ENCODE measurements around the gene XAF1.

DNA sequence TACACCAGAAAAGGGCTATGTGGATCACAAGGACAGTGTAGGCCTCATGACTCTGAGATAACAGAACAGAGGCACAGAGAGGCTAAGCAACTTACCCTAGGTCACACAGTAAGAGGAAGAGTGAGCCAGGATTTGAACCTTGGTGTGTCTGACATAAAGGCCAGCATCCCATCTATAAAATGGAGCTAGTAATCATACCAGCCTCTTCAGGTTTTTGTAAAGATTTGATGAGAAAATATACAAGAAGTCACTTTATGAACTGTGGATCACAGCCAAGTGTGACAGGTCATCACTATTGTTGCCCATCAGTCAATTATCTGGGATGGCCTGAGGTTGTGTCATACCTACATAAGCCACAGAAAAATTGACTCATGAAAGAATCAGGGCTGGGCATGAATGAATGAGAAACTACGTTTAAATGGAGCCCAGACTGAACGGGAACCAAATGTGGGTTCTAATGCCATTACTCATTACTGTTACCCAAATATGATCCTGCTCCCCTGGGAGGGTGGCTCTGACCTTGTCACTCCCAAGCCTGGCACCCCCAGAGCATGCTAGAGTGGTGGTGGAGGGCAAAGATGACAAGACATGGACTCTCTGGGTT, 41.1 kb downstream of the XAF1 start:
- TF ChIP-seq, protein P1, sequence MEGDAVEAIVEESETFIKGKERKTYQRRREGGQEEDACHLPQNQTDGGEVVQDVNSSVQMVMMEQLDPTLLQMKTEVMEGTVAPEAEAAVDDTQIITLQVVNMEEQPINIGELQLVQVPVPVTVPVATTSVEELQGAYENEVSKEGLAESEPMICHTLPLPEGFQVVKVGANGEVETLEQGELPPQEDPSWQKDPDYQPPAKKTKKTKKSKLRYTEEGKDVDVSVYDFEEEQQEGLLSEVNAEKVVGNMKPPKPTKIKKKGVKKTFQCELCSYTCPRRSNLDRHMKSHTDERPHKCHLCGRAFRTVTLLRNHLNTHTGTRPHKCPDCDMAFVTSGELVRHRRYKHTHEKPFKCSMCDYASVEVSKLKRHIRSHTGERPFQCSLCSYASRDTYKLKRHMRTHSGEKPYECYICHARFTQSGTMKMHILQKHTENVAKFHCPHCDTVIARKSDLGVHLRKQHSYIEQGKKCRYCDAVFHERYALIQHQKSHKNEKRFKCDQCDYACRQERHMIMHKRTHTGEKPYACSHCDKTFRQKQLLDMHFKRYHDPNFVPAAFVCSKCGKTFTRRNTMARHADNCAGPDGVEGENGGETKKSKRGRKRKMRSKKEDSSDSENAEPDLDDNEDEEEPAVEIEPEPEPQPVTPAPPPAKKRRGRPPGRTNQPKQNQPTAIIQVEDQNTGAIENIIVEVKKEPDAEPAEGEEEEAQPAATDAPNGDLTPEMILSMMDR (conservative IDR thresholded peaks at IDR 0.05; ENCODE audit: low read length), result no peak
- TF ChIP-seq EZH2phosphoT487 (IDR thresholded peaks at IDR 0.05; ENCODE audit: borderline replicate concordance), result no peak

All from Loucy (cell line).